Coronary artery (tissue), 2 donors: Measurements from ENCODE around the gene RASSF1.

ENCODE experiments used
- DNase-seq: peaks from one replicate; pipeline ENCODE4 v3.0.0-alpha.2; 2017; ENCODE audit warnings: low spot score
- H3K27ac ChIP-seq, 2 donors: fragments of 200-600 bp; sonication (generic); one replicate each; pipeline ENCODE4 v1.5.1; 2016 to 2019
- H3K4me3 ChIP-seq: fragments of 200-600 bp; sonication (generic); 2 replicates; pipeline ENCODE4 v1.5.1; 2016; ENCODE audit warnings: mild to moderate bottlenecking, moderate library complexity
- CTCF ChIP-seq: fragments of 200-600 bp; sonication (generic); IDR thresholded peaks from one replicate; pipeline ENCODE4 v1.5.1; 2019; ENCODE audit warnings: antibody characterized with exemption

The RASSF1 gene

GRCh38 chr3:50340448-50341329 is at the start of gene RASSF1:
RASSF1 (minus strand) TSS chr3:50340836; CDS start chr3:50340805, 31 bp downstream.
- Histone ChIP-seq H3K4me3 (peak within 1 kb of the TSS; percentile 73), H3K27ac (peak within 1 kb of the TSS; percentile 82 to 99)
- no peak for TF ChIP-seq CTCF
- peak; percentile 89 for DNase-seq

GRCh38 chr3:50389414-50389767 is 48.8 kb upstream of the RASSF1 start:
- no peak for TF ChIP-seq CTCF
- Histone ChIP-seq H3K27ac (no peak overlapping the region), H3K4me3 (no peak overlapping the region)
- no peak for DNase-seq

- H3K27ac ChIP-seq, result no peak overlapping the region
- TF ChIP-seq CTCF, result no peak
- no peak for DNase-seq
- no peak overlapping the region for H3K4me3 ChIP-seq
Measured at GRCh38 chr3:50388720-50389413, 48.2 kb upstream of the RASSF1 start.

GRCh38 chr3:50388016-50388719 is 47.5 kb upstream of the RASSF1 start:
- no peak for DNase-seq
- H3K4me3 ChIP-seq, result no peak overlapping the region
- H3K27ac ChIP-seq, result no peak overlapping the region
- TF ChIP-seq CTCF, result no peak

GRCh38 chr3:50385754-50386153 is 45.1 kb upstream of the RASSF1 start:
- TF ChIP-seq CTCF, result no peak
- no peak for DNase-seq
- no peak overlapping the region for H3K27ac ChIP-seq
- no peak overlapping the region for H3K4me3 ChIP-seq

- no peak for DNase-seq
- H3K4me3 ChIP-seq, result no peak overlapping the region
- no peak for TF ChIP-seq CTCF
- H3K27ac ChIP-seq, result no peak overlapping the region
Measured at GRCh38 chr3:50383750-50384149, 43.1 kb upstream of the RASSF1 start.
